GM21423 (cell line): ENCODE measurements around the gene PTH1R.
A peak's percentile ranks its signal among the peaks of the same experiment; 100 is the strongest.

Source experiments
- ATAC-seq: cut with Tn5 transposase; IDR thresholded peaks from one replicate; pipeline ENCODE4 v1.9.1; 2021; ENCODE audit warnings: mild to moderate bottlenecking, moderate library complexity; ENCODE audit not compliant: unreplicated experiment

Gene PTH1R

GRCh38 chr3:46926871-46927717 lies 49.6 kb downstream of the PTH1R start:
- ATAC-seq, result peak; percentile 57

- ATAC-seq, result peak; percentile 4
Measured at GRCh38 chr3:46927718-46928073, 50.2 kb downstream of the PTH1R start.

- ATAC-seq, result no peak
Measured at GRCh38 chr3:46928282-46928681, 50.8 kb downstream of the PTH1R start.

GRCh38 chr3:46929324-46929723 lies 51.8 kb downstream of the PTH1R start:
- ATAC-seq, result no peak

- no peak for ATAC-seq
Measured at GRCh38 chr3:46930166-46930944, 52.8 kb downstream of the PTH1R start.

- no peak for ATAC-seq
Measured at GRCh38 chr3:46930945-46931403, 53.5 kb downstream of the PTH1R start.

- ATAC-seq, result no peak
Measured at GRCh38 chr3:46931631-46932331, 54.3 kb downstream of the PTH1R start.

- ATAC-seq, result no peak
Measured at GRCh38 chr3:46932455-46933225, 55.1 kb downstream of the PTH1R start.

GRCh38 chr3:46933261-46933660 lies 55.7 kb downstream of the PTH1R start:
- ATAC-seq, result no peak

GRCh38 chr3:46934072-46934471 lies 56.6 kb downstream of the PTH1R start:
- no peak for ATAC-seq

- ATAC-seq, result no peak
Measured at GRCh38 chr3:46934498-46935167, 57.1 kb downstream of the PTH1R start.

GRCh38 chr3:46935168-46935858 lies 57.8 kb downstream of the PTH1R start:
- ATAC-seq, result no peak

- no peak for ATAC-seq
Measured at GRCh38 chr3:46935989-46936558, 58.6 kb downstream of the PTH1R start.

GRCh38 chr3:46936733-46937250 lies 59.3 kb downstream of the PTH1R start:
- no peak for ATAC-seq

- ATAC-seq, result no peak
Measured at GRCh38 chr3:46938118-46938517, 60.6 kb downstream of the PTH1R start.

GRCh38 chr3:46939578-46940445 lies 62.3 kb downstream of the PTH1R start:
- no peak for ATAC-seq

- ATAC-seq, result no peak
Measured at GRCh38 chr3:46942076-46942475, 64.6 kb downstream of the PTH1R start.
